Measurements from ENCODE around the gene SIRPD.

Gene SIRPD

DNA sequence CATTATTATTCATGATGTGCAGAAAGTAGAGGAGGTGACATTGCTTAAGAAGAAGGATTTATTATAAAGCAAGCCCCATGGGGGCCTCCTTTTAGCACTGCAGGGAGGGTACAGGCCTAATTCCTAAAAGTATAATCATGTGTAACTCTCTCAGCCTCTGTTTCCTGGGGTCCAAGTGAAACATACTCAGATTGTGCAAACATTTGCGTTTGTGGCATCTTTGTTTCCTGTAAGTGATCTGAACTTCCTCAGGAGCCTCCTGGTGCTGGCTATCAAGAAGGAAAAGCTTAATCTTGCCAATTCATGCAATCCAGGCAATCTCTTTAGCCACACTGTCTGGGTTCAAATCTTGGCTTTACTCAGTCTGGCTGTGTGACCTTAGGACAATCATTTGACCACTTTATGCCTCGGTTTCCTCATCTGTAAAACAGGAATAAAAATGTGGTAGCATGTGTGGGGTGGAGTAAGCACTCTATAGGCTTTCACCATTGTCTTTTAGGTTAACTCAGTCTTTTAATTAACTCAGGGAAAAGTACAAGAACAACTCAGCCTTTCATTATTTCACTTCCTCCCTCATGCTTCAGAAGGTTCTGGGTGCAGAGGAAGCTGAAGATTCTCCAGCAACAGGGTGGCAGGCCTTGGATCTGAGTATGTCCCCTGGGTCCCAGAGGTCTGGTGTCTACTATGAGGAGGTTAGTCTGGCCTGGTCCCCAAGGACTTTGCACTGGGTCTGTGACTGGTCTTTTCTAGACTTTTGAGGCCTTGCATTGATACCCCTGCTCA, 65.5 kb downstream of the SIRPD start:
- TF ChIP-seq, protein P1, sequence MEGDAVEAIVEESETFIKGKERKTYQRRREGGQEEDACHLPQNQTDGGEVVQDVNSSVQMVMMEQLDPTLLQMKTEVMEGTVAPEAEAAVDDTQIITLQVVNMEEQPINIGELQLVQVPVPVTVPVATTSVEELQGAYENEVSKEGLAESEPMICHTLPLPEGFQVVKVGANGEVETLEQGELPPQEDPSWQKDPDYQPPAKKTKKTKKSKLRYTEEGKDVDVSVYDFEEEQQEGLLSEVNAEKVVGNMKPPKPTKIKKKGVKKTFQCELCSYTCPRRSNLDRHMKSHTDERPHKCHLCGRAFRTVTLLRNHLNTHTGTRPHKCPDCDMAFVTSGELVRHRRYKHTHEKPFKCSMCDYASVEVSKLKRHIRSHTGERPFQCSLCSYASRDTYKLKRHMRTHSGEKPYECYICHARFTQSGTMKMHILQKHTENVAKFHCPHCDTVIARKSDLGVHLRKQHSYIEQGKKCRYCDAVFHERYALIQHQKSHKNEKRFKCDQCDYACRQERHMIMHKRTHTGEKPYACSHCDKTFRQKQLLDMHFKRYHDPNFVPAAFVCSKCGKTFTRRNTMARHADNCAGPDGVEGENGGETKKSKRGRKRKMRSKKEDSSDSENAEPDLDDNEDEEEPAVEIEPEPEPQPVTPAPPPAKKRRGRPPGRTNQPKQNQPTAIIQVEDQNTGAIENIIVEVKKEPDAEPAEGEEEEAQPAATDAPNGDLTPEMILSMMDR (IDR thresholded peaks at IDR 0.05; ENCODE audit: low read depth, low read length): no peak
- H3K36me3 ChIP-seq: no peaks in the 10 kb centered on the region
- no peak overlapping the region for H3K4me3 ChIP-seq (ENCODE audit: low read depth, low read length)
- H3K9me3 ChIP-seq (ENCODE audit: severe bottlenecking): peaks cover 2% of the 10 kb centered on the region
- DNase-seq: no peak
- H3K27me3 ChIP-seq (ENCODE audit: insufficient read depth, low read depth, severe bottlenecking): peaks cover 51% of the 10 kb centered on the region
- H3K27ac ChIP-seq: no peak overlapping the region

DNA sequence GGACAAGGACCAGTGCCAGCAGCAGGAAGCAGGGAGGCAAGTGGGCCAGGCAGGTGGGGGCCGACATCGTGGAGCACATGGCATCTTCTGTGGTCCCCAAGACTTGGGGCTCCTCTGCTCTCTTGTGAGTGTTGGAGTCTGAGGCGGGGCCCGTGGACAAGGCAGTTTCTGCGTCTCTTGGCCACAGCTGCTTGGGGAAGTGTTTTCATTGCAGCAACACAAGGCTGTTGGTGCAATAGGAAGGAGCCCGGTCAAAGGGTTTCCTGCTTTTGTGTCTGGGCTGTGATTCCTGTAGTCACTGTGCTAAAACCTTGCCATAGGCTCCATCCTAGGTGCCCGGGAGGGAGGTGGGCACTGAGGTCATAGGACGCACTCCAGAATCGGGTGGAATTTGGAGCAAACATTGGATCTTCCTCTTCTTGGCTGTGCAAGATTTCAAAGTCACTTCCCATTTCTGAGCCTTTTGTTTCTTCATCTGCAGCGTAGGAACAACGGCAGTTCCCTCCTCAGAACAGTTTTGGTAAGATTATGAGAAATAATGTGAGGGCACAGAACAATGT, 66.1 kb downstream of the SIRPD start, which contains the start of gene SIRPB2:
TSS of gene SIRPB2 (minus strand) at position 140 of the 560 bp plus-strand sequence. CDS start at position 79, 61 bp downstream.
- Histone ChIP-seq H3K4me3 (ENCODE audit: low read depth, low read length) (no peak within 1 kb of the TSS), H3K27me3 (ENCODE audit: insufficient read depth, low read depth, severe bottlenecking) (peaks cover 51% of the 10 kb centered on the region), H3K36me3 (no peaks in the 10 kb centered on the region), H3K27ac (no peak within 1 kb of the TSS), H3K9me3 (ENCODE audit: severe bottlenecking) (peaks cover 2% of the 10 kb centered on the region)
- TF ChIP-seq, protein P1 (IDR thresholded peaks at IDR 0.05; ENCODE audit: low read depth, low read length): no peak
- DNase-seq: no peak

DNA sequence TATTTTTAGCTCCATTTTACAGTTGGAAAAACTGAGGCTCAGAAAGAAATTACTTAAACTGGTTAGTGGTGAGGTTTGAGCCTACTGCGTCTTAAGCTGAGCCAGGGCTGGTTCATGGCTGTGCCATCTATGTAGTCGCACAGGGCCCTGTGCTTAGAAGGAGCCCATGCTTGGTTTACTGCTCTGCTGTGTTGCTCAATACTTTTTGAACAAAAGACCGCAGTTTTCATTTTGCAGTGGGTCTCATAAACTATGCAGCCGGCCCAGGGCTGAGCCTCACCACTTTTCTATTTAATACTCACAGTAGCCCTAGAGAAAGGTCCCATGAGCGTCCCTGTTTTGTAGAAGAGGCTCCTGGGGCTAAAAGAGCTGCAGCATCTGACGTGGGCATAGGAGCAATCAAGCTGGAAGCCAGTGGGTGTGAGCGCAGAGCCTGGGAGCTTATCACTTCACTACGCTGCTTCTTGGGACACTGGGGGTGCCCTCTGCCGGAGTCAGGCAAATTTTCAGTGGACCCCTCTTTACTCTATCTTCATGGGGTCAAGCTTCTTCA, 66.8 kb downstream of the SIRPD start:
- DNase-seq: no peak
- no peak overlapping the region for H3K4me3 ChIP-seq (ENCODE audit: low read depth, low read length)
- no peaks in the 10 kb centered on the region for H3K36me3 ChIP-seq
- H3K27me3 ChIP-seq (ENCODE audit: insufficient read depth, low read depth, severe bottlenecking): peaks cover 53% of the 10 kb centered on the region
- TF ChIP-seq, protein P1 (IDR thresholded peaks at IDR 0.05; ENCODE audit: low read depth, low read length): no peak
- H3K27ac ChIP-seq: no peak overlapping the region
- peaks cover 2% of the 10 kb centered on the region for H3K9me3 ChIP-seq (ENCODE audit: severe bottlenecking)

DNA sequence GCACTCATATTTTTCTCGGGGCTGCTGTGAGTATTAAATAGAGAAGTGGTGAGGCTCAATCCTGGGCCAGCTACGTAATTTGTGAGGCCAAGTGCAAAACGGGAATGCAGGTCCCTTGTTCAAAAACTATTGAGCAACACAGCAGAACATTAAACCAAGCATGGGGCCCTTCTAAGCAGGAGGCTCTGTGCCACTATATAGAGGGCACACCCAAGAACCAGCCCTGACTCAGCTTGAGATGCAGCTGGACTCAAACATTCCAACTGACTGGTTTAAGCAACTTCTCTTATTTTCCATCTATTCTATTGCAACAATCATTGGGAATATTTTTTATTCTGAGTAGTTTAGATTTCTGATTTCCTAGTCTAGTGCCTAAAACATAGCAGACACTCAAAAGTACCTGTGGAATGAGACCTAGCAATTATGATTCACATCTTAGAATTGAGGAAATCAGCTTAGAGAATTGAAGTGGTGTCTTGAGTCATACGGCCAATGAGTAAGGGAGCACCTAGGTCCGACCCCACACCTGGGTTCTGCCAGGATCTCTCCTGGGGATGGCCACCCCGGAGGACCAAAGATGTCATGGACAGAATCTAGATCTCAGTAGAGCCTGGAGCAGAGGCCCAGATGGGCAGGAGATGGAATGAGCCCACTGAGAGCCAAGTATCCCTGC, 67.6 kb downstream of the SIRPD start:
- H3K27ac ChIP-seq: no peak overlapping the region
- TF ChIP-seq, protein P1 (IDR thresholded peaks at IDR 0.05; ENCODE audit: low read depth, low read length): no peak
- no peak overlapping the region for H3K4me3 ChIP-seq (ENCODE audit: low read depth, low read length)
- DNase-seq: no peak
- H3K9me3 ChIP-seq (ENCODE audit: severe bottlenecking): peaks cover 2% of the 10 kb centered on the region
- peaks cover 50% of the 10 kb centered on the region for H3K27me3 ChIP-seq (ENCODE audit: insufficient read depth, low read depth, severe bottlenecking)
- H3K36me3 ChIP-seq: no peaks in the 10 kb centered on the region

DNA sequence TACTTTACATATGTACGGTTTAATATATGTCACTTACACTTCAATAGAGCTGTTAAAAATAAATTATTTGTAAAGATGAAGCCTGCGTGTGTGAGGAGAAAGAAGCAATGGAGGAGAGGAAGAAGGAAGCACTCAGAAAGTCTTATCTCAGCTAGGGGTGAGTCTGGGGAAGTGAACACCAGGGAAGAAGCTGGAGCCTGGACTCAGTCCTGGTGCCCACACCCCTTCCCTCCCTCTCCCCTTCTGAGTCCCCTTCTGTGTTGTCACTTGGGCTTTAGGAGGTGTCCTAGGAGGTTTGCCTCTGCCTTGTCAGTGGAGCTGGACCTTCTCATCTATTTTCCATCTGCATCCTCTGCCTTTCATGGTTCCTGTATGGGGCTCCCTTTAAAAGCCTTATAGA, 68.2 kb downstream of the SIRPD start:
- H3K4me3 ChIP-seq (ENCODE audit: low read depth, low read length): no peak overlapping the region
- peaks cover 48% of the 10 kb centered on the region for H3K27me3 ChIP-seq (ENCODE audit: insufficient read depth, low read depth, severe bottlenecking)
- H3K36me3 ChIP-seq: no peaks in the 10 kb centered on the region
- no peak overlapping the region for H3K27ac ChIP-seq
- TF ChIP-seq, protein P1 (IDR thresholded peaks at IDR 0.05; ENCODE audit: low read depth, low read length): no peak
- peaks cover 2% of the 10 kb centered on the region for H3K9me3 ChIP-seq (ENCODE audit: severe bottlenecking)
- no peak for DNase-seq

All from WERI-Rb-1 (cell line).